HEK293 (cell line): ENCODE results near the gene COTL1.

Experiments used
- EGR2 ChIP-seq: fragments of 450-650 bp; formaldehyde crosslinking; IDR thresholded peaks from 2 replicates; pipeline ENCODE4 v1.5.1; 2016; ENCODE audit warnings: low read depth, missing biosample characterization, missing genetic modification characterization
- KLF10 ChIP-seq: fragments of 450-650 bp; IDR thresholded peaks from 2 replicates; pipeline ENCODE4 v1.5.1; 2018; ENCODE audit warnings: missing biosample characterization, mild to moderate bottlenecking, missing genetic modification characterization
- MZF1 ChIP-seq: fragments of 450-650 bp; formaldehyde crosslinking; IDR thresholded peaks from 2 replicates; pipeline ENCODE4 v1.5.1; 2017; ENCODE audit warnings: missing biosample characterization, missing genetic modification characterization, borderline replicate concordance
- SP3 ChIP-seq: fragments of 450-650 bp; formaldehyde crosslinking; IDR thresholded peaks from 2 replicates; pipeline ENCODE4 v1.5.1; 2016; ENCODE audit warnings: missing biosample characterization, missing genetic modification characterization
- ZBTB21 ChIP-seq: fragments of 450-650 bp; formaldehyde crosslinking; IDR thresholded peaks from 2 replicates; pipeline ENCODE4 v1.5.1; 2017; ENCODE audit warnings: missing biosample characterization, missing genetic modification characterization
- ZBTB8A ChIP-seq: fragments of 450-650 bp; formaldehyde crosslinking; IDR thresholded peaks from 2 replicates; pipeline ENCODE4 v1.5.1; 2016; ENCODE audit warnings: missing biosample characterization, missing genetic modification characterization
- ZNF292 ChIP-seq: fragments of 450-650 bp; formaldehyde crosslinking; IDR thresholded peaks from 2 replicates; pipeline ENCODE4 v1.5.1; 2016; ENCODE audit warnings: low read depth, missing biosample characterization, missing genetic modification characterization, borderline replicate concordance
- ZNF394 ChIP-seq: fragments of 450-650 bp; formaldehyde crosslinking; IDR thresholded peaks from 2 replicates; pipeline ENCODE4 v1.5.1; 2016; ENCODE audit warnings: missing biosample characterization, missing genetic modification characterization, mild to moderate bottlenecking, moderate library complexity, borderline replicate concordance
- ZNF510 ChIP-seq: fragments of 450-650 bp; formaldehyde crosslinking; IDR thresholded peaks from 2 replicates; pipeline ENCODE4 v1.5.1; 2018; ENCODE audit warnings: mild to moderate bottlenecking, missing genetic modification characterization, missing biosample characterization; ENCODE audit not compliant: insufficient replicate concordance
- ZNF654 ChIP-seq: fragments of 450-650 bp; formaldehyde crosslinking; IDR thresholded peaks from 2 replicates; pipeline ENCODE4 v1.5.1; 2016; ENCODE audit warnings: low read depth, missing biosample characterization, missing genetic modification characterization
- ZNF664 ChIP-seq: fragments of 450-650 bp; formaldehyde crosslinking; IDR thresholded peaks from 2 replicates; pipeline ENCODE4 v1.5.1; 2016; ENCODE audit warnings: missing biosample characterization, missing genetic modification characterization
- ZXDB ChIP-seq: fragments of 450-650 bp; formaldehyde crosslinking; IDR thresholded peaks from 2 replicates; pipeline ENCODE4 v1.5.1; 2016; ENCODE audit warnings: missing biosample characterization, missing genetic modification characterization
- TF ChIP-seq, protein P1 (sequence below): fragments of 450-650 bp; formaldehyde crosslinking; conservative IDR thresholded peaks from 2 replicates; pipeline ENCODE4 v1.5.1; 2016; ENCODE audit warnings: low read depth, missing biosample characterization, missing genetic modification characterization
- TF ChIP-seq, protein P2 (sequence below): fragments of 450-650 bp; formaldehyde crosslinking; IDR thresholded peaks from 2 replicates; pipeline ENCODE4 v1.5.1; 2016; ENCODE audit warnings: missing biosample characterization, missing genetic modification characterization
- TF ChIP-seq, protein P3 (sequence below): fragments of 450-650 bp; formaldehyde crosslinking; IDR thresholded peaks from 2 replicates; pipeline ENCODE4 v1.5.1; 2016; ENCODE audit warnings: missing biosample characterization, missing genetic modification characterization
- TF ChIP-seq, protein P4 (sequence below): fragments of 450-650 bp; formaldehyde crosslinking; conservative IDR thresholded peaks from 2 replicates; pipeline ENCODE4 v1.5.1; 2016; ENCODE audit warnings: low read depth, missing biosample characterization, missing genetic modification characterization
- TF ChIP-seq, protein P5 (sequence below): fragments of 450-650 bp; formaldehyde crosslinking; IDR thresholded peaks from 2 replicates; pipeline ENCODE4 v1.5.1; 2016; ENCODE audit warnings: missing biosample characterization, missing genetic modification characterization

COTL1 gene

DNA sequence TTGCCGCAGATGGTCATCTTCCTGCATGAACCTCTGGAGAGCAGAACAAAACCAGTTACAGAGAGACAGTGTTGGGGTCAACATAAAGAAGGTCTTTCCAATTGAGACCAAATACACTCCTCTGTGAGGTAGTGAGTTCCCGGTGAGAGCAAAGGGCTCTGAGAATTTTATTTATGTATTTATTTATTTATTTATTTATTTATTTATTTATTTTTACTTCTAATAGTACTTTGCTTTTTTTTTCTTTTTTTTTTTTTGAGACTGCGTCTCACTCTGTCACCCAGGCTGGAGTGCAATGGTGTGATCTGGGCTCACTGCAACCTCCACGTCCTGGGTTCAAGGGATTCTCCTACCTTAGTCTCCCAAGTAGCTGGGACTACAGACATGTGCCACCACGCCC lies 12.1 kb upstream of the COTL1 start (continued):
- TF ChIP-seq, protein P1, sequence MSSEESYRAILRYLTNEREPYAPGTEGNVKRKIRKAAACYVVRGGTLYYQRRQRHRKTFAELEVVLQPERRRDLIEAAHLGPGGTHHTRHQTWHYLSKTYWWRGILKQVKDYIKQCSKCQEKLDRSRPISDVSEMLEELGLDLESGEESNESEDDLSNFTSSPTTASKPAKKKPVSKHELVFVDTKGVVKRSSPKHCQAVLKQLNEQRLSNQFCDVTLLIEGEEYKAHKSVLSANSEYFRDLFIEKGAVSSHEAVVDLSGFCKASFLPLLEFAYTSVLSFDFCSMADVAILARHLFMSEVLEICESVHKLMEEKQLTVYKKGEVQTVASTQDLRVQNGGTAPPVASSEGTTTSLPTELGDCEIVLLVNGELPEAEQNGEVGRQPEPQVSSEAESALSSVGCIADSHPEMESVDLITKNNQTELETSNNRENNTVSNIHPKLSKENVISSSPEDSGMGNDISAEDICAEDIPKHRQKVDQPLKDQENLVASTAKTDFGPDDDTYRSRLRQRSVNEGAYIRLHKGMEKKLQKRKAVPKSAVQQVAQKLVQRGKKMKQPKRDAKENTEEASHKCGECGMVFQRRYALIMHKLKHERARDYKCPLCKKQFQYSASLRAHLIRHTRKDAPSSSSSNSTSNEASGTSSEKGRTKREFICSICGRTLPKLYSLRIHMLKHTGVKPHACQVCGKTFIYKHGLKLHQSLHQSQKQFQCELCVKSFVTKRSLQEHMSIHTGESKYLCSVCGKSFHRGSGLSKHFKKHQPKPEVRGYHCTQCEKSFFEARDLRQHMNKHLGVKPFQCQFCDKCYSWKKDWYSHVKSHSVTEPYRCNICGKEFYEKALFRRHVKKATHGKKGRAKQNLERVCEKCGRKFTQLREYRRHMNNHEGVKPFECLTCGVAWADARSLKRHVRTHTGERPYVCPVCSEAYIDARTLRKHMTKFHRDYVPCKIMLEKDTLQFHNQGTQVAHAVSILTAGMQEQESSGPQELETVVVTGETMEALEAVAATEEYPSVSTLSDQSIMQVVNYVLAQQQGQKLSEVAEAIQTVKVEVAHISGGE (tag by site-specific recombination): peak; percentile 82
- TF ChIP-seq ZNF510 (tag by site-specific recombination): peak; percentile 66
- peak; percentile 74 for TF ChIP-seq ZBTB8A (tag by site-specific recombination)
- TF ChIP-seq ZNF394 (tag by site-specific recombination): peak; percentile 95
- no peak for TF ChIP-seq EGR2
- no peak for TF ChIP-seq KLF10 (tag by site-specific recombination)
- TF ChIP-seq ZBTB21 (tag by site-specific recombination): 0 out of 2 replicates have a peak, but pooled peaks have one; percentile 48
- TF ChIP-seq, protein P2, sequence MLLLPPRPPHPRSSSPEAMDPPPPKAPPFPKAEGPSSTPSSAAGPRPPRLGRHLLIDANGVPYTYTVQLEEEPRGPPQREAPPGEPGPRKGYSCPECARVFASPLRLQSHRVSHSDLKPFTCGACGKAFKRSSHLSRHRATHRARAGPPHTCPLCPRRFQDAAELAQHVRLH (tag by site-specific recombination): peak; percentile 66; the same call in 1 of the 2 replicates
- peak; percentile 44 for TF ChIP-seq ZNF654
- peak; percentile 56; the same call in 1 of the 2 replicates for TF ChIP-seq ZNF292 (tag by site-specific recombination)
- TF ChIP-seq ZNF664 (tag by site-specific recombination): peak; percentile 90
- peak; percentile 52; the same call in 1 of the 2 replicates for TF ChIP-seq MZF1 (tag by site-specific recombination)
- TF ChIP-seq ZXDB (tag by site-specific recombination): peak; percentile 87
- TF ChIP-seq, protein P3, sequence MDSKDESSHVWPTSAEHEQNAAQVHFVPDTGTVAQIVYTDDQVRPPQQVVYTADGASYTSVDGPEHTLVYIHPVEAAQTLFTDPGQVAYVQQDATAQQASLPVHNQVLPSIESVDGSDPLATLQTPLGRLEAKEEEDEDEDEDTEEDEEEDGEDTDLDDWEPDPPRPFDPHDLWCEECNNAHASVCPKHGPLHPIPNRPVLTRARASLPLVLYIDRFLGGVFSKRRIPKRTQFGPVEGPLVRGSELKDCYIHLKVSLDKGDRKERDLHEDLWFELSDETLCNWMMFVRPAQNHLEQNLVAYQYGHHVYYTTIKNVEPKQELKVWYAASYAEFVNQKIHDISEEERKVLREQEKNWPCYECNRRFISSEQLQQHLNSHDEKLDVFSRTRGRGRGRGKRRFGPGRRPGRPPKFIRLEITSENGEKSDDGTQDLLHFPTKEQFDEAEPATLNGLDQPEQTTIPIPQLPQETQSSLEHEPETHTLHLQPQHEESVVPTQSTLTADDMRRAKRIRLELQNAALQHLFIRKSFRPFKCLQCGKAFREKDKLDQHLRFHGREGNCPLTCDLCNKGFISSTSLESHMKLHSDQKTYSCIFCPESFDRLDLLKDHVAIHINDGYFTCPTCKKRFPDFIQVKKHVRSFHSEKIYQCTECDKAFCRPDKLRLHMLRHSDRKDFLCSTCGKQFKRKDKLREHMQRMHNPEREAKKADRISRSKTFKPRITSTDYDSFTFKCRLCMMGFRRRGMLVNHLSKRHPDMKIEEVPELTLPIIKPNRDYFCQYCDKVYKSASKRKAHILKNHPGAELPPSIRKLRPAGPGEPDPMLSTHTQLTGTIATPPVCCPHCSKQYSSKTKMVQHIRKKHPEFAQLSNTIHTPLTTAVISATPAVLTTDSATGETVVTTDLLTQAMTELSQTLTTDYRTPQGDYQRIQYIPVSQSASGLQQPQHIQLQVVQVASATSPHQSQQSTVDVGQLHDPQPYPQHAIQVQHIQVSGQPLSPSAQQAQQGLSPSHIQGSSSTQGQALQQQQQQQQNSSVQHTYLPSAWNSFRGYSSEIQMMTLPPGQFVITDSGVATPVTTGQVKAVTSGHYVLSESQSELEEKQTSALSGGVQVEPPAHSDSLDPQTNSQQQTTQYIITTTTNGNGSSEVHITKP (tag by site-specific recombination): no peak
- TF ChIP-seq, protein P4, sequence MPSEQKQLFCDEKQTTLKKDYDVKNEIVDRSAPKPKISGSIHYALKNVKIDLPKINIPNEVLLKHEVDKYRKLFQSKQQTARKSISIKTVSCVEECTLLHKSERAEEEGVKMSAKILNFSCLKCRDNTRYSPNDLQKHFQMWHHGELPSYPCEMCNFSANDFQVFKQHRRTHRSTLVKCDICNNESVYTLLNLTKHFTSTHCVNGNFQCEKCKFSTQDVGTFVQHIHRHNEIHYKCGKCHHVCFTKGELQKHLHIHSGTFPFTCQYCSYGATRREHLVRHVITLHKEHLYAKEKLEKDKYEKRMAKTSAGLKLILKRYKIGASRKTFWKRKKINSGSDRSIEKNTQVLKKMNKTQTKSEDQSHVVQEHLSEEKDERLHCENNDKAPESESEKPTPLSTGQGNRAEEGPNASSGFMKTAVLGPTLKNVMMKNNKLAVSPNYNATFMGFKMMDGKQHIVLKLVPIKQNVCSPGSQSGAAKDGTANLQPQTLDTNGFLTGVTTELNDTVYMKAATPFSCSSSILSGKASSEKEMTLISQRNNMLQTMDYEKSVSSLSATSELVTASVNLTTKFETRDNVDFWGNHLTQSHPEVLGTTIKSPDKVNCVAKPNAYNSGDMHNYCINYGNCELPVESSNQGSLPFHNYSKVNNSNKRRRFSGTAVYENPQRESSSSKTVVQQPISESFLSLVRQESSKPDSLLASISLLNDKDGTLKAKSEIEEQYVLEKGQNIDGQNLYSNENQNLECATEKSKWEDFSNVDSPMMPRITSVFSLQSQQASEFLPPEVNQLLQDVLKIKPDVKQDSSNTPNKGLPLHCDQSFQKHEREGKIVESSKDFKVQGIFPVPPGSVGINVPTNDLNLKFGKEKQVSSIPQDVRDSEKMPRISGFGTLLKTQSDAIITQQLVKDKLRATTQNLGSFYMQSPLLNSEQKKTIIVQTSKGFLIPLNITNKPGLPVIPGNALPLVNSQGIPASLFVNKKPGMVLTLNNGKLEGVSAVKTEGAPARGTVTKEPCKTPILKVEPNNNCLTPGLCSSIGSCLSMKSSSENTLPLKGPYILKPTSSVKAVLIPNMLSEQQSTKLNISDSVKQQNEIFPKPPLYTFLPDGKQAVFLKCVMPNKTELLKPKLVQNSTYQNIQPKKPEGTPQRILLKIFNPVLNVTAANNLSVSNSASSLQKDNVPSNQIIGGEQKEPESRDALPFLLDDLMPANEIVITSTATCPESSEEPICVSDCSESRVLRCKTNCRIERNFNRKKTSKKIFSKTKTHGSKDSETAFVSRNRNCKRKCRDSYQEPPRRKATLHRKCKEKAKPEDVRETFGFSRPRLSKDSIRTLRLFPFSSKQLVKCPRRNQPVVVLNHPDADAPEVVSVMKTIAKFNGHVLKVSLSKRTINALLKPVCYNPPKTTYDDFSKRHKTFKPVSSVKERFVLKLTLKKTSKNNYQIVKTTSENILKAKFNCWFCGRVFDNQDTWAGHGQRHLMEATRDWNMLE: peak; percentile 93
- peak; percentile 28; the same call in 1 of the 2 replicates for TF ChIP-seq SP3
- TF ChIP-seq, protein P5, sequence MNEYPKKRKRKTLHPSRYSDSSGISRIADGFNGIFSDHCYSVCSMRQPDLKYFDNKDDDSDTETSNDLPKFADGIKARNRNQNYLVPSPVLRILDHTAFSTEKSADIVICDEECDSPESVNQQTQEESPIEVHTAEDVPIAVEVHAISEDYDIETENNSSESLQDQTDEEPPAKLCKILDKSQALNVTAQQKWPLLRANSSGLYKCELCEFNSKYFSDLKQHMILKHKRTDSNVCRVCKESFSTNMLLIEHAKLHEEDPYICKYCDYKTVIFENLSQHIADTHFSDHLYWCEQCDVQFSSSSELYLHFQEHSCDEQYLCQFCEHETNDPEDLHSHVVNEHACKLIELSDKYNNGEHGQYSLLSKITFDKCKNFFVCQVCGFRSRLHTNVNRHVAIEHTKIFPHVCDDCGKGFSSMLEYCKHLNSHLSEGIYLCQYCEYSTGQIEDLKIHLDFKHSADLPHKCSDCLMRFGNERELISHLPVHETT (tag by site-specific recombination): peak; percentile 59; the same call in 1 of the 2 replicates
